Keratinocyte (primary cell): ENCODE results near the gene SPSB2. TPM values are rescaled to one million over a fixed set of nuclear protein-coding genes. Genes with fewer than 3 reads are reported as not detected.

ENCODE experiments used
- DNase-seq: peaks from one replicate; pipeline ENCODE4 v3.0.0-alpha.2; 2011; ENCODE audit warnings: low read depth, missing footprints, low spot score
- FAIRE-seq: peaks from 2 replicates; lab custom pipeline; 2011; peaks lifted over from hg19 to GRCh38; lab: Jason Lieb, UNC
- H2AFZ ChIP-seq: 2 replicates; pipeline ENCODE4 v1.6.0; 2012; ENCODE audit warnings: low read length, control low read depth, inconsistent platforms; ENCODE audit not compliant: control insufficient read depth
- H3K27ac ChIP-seq: 2 replicates; pipeline ENCODE4 v1.5.1; 2011; ENCODE audit warnings: low read length; ENCODE audit not compliant: control insufficient read depth, insufficient read depth
- H3K27me3 ChIP-seq: 3 replicates; pipeline ENCODE4 v1.6.0; 2011; ENCODE audit warnings: low read length; ENCODE audit not compliant: control insufficient read depth, insufficient read depth; ENCODE audit errors: extremely low read depth
- H3K36me3 ChIP-seq, 2 experiments: 2 replicates in 1 of 2; 3 replicates in 1 of 2; pipeline ENCODE4 v1.5.1; 2011; ENCODE audit warnings: low read length in 2 of 2, mild to moderate bottlenecking in 1 of 2; ENCODE audit not compliant: control insufficient read depth in 2 of 2, insufficient read depth in 2 of 2; ENCODE audit errors: extremely low read depth in 1 of 2
- H3K4me1 ChIP-seq: 3 replicates; pipeline ENCODE4 v1.5.1; 2011; ENCODE audit warnings: low read length; ENCODE audit not compliant: control insufficient read depth, insufficient read depth; ENCODE audit errors: extremely low read depth
- H3K4me2 ChIP-seq: 3 replicates; pipeline ENCODE4 v1.6.0; 2011; ENCODE audit warnings: low read depth, low read length; ENCODE audit not compliant: control insufficient read depth, insufficient read depth; ENCODE audit errors: extremely low read depth
- H3K4me3 ChIP-seq, 3 experiments: fragments of 200-600 bp in 1 of 3; sonication (generic) in 1 of 3; 2 replicates in 2 of 3; 3 replicates in 1 of 3; pipeline ENCODE4 v1.5.1; 2011 to 2016; ENCODE audit warnings: low read length in 3 of 3, mild to moderate bottlenecking in 3 of 3, control low read depth in 2 of 3, inconsistent platforms in 1 of 3, low read depth in 1 of 3, mixed read lengths in 1 of 3, mixed run types in 1 of 3, moderate library complexity in 1 of 3; ENCODE audit not compliant: control insufficient read depth in 2 of 3, insufficient read depth in 2 of 3; ENCODE audit errors: extremely low read depth in 1 of 3
- H3K79me2 ChIP-seq: 2 replicates; pipeline ENCODE4 v1.6.0; 2012; ENCODE audit warnings: low read length; ENCODE audit not compliant: control insufficient read depth, insufficient read depth
- H3K9ac ChIP-seq: 3 replicates; pipeline ENCODE4 v1.6.0; 2011; ENCODE audit warnings: low read length; ENCODE audit not compliant: control insufficient read depth, insufficient read depth; ENCODE audit errors: extremely low read depth
- H3K9me1 ChIP-seq: 3 replicates; pipeline ENCODE4 v1.6.0; 2011; ENCODE audit warnings: low read length; ENCODE audit not compliant: control insufficient read depth, insufficient read depth; ENCODE audit errors: extremely low read depth
- H3K9me3 ChIP-seq: 2 replicates; pipeline ENCODE4 v1.5.1; 2012; ENCODE audit warnings: low read depth, low read length; ENCODE audit not compliant: control insufficient read depth
- H4K20me1 ChIP-seq: 3 replicates; pipeline ENCODE4 v1.6.0; 2011; ENCODE audit warnings: low read length; ENCODE audit not compliant: control insufficient read depth, insufficient read depth; ENCODE audit errors: extremely low read depth
- EZH2 ChIP-seq: IDR thresholded peaks from one replicate; pipeline ENCODE4 v1.6.1; 2012; ENCODE audit warnings: inconsistent platforms, mild to moderate bottlenecking, low read length, moderate library complexity
- dilution Hi-C: fragments of 300-500 bp; cut with MboI; formaldehyde crosslinking; loops from one replicate; pipeline ENCODE4 v1.7.0; 2020; ENCODE audit warnings: low sequenced_read_pairs; ENCODE audit not compliant: extremely low pct_ligation_motif_present
- polyA plus RNA-seq, 5 experiments: library from polyadenylated mRNA; depleted of rRNA in 3 of 5; stranded (reverse) in 3 of 5; stranded (forward) in 1 of 5; unstranded in 1 of 5; fragments of >200 nt; gene quantifications; 1 replicate in 1 of 5; 2 replicates in 3 of 5; 3 replicates in 1 of 5; pipeline versions ENCODE4 v1.2.1 to v1.2.3, GENCODE V29; 2011 to 2012; ENCODE audit warnings: missing spikeins in 2 of 5, low read depth in 1 of 5, low replicate concordance in 1 of 5
- TF ChIP-seq, protein P1 (sequence below), 3 experiments: IDR thresholded peaks in 1 of 3; conservative IDR thresholded peaks in 1 of 3; optimal IDR thresholded peaks in 1 of 3; 2 replicates in 2 of 3; 3 replicates in 1 of 3; pipeline versions ENCODE3 to v1.5.1; 2011; ENCODE audit warnings: low read length in 3 of 3, mild to moderate bottlenecking in 3 of 3, moderate library complexity in 2 of 3, control low read depth in 1 of 3, inconsistent platforms in 1 of 3; ENCODE audit not compliant: insufficient read depth in 2 of 3; ENCODE audit errors: extremely low read depth in 1 of 3

The SPSB2 gene
- polyA plus RNA-seq, 1 donor (not counting 4 experiments of a cell fraction or from before 2014, with no cell fraction given), result 4.9 TPM

GRCh38 chr12:6903722-6904121 is 30.6 kb upstream of the SPSB2 start:
- dilution Hi-C loops, result no loop called here
- H3K4me3 ChIP-seq, result no peak overlapping the region
- H3K4me1 ChIP-seq, result peaks cover 13% of the 10 kb centered on the region
- H3K27ac ChIP-seq, result no peak overlapping the region
- no peaks in the 10 kb centered on the region for H3K9me1 ChIP-seq
- DNase-seq (no peak), FAIRE-seq (no peak)
- H4K20me1 ChIP-seq, result no peaks in the 10 kb centered on the region
- no peak overlapping the region for H3K4me2 ChIP-seq
- H3K9ac ChIP-seq, result no peak overlapping the region
- no peaks in the 10 kb centered on the region for H3K27me3 ChIP-seq
- no peak for TF ChIP-seq EZH2
- TF ChIP-seq, protein P1, sequence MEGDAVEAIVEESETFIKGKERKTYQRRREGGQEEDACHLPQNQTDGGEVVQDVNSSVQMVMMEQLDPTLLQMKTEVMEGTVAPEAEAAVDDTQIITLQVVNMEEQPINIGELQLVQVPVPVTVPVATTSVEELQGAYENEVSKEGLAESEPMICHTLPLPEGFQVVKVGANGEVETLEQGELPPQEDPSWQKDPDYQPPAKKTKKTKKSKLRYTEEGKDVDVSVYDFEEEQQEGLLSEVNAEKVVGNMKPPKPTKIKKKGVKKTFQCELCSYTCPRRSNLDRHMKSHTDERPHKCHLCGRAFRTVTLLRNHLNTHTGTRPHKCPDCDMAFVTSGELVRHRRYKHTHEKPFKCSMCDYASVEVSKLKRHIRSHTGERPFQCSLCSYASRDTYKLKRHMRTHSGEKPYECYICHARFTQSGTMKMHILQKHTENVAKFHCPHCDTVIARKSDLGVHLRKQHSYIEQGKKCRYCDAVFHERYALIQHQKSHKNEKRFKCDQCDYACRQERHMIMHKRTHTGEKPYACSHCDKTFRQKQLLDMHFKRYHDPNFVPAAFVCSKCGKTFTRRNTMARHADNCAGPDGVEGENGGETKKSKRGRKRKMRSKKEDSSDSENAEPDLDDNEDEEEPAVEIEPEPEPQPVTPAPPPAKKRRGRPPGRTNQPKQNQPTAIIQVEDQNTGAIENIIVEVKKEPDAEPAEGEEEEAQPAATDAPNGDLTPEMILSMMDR (optimal IDR thresholded peaks at IDR 0.05 in 1 of 3, IDR thresholded peaks at IDR 0.05 in 1 of 3, conservative IDR thresholded peaks at IDR 0.05 in 1 of 3; ENCODE audit: extremely low read depth in 1 of 3, insufficient read depth in 2 of 3, low read length in 3 of 3), result no peak
- H3K36me3 ChIP-seq, result no peaks in the 10 kb centered on the region
- H3K79me2 ChIP-seq, result no peaks in the 10 kb centered on the region
- no peak overlapping the region for H2AFZ ChIP-seq
- no peaks in the 10 kb centered on the region for H3K9me3 ChIP-seq

DNA sequence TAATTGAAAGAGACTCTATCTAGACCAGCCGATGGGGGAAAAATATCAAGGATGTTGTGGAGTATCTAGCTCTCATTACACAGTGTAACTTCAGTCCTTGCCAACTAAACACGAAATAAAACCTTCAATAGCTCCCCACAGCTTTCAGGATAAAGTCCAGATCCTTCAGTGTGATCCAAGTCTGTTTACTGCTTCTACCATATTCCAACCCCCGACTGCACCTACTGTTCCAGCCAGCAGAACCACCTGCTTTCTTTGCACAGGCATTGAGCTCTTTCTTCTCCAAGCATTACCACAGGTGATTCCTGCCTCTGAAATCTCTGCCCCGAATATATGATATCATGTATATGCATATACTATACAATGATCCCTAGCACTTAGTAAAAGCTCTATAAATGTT is 29.3 kb upstream of the SPSB2 start:
- H3K4me2 ChIP-seq, result no peak overlapping the region
- no peaks in the 10 kb centered on the region for H3K36me3 ChIP-seq
- DNase-seq, result no peak
- H3K27me3 ChIP-seq, result no peaks in the 10 kb centered on the region
- H3K9me1 ChIP-seq, result no peaks in the 10 kb centered on the region
- no peak overlapping the region for H3K27ac ChIP-seq
- H3K79me2 ChIP-seq, result no peaks in the 10 kb centered on the region
- no peak for FAIRE-seq
- no peak overlapping the region for H3K4me3 ChIP-seq
- H3K9me3 ChIP-seq, result no peaks in the 10 kb centered on the region
- no peak overlapping the region for H2AFZ ChIP-seq
- dilution Hi-C loops, result no loop called here
- no peak overlapping the region for H3K9ac ChIP-seq
- TF ChIP-seq EZH2, result no peak
- TF ChIP-seq, protein P1 (optimal IDR thresholded peaks at IDR 0.05 in 1 of 3, IDR thresholded peaks at IDR 0.05 in 1 of 3, conservative IDR thresholded peaks at IDR 0.05 in 1 of 3; ENCODE audit: extremely low read depth in 1 of 3, insufficient read depth in 2 of 3, low read length in 3 of 3), result no peak
- H4K20me1 ChIP-seq, result no peaks in the 10 kb centered on the region
- H3K4me1 ChIP-seq, result peaks cover 13% of the 10 kb centered on the region
